Osteocyte (in vitro differentiated cells): ENCODE data around the gene C16orf87. TPM values are rescaled to one million over a fixed set of nuclear protein-coding genes. Genes with fewer than 3 reads are reported as not detected.

Experiments
- DNase-seq: peaks from one replicate; pipeline ENCODE4 v3.0.0; 2021; ENCODE audit warnings: mixed read lengths; ENCODE audit not compliant: unreplicated experiment; ENCODE audit errors: extremely low spot score
- H3K27ac Mint-ChIP-seq: one replicate; pipeline ENCODE4 v1.8.0; 2021; ENCODE audit warnings: mild to moderate bottlenecking, mixed read lengths; ENCODE audit not compliant: unreplicated experiment
- H3K27me3 Mint-ChIP-seq: one replicate; pipeline ENCODE4 v1.8.0; 2021; ENCODE audit warnings: mixed read lengths; ENCODE audit not compliant: unreplicated experiment
- H3K36me3 Mint-ChIP-seq: one replicate; pipeline ENCODE4 v1.8.0; 2021; ENCODE audit warnings: mixed read lengths; ENCODE audit not compliant: unreplicated experiment
- H3K4me1 Mint-ChIP-seq: one replicate; pipeline ENCODE4 v1.8.0; 2021; ENCODE audit warnings: mixed read lengths; ENCODE audit not compliant: unreplicated experiment
- H3K4me3 Mint-ChIP-seq: one replicate; pipeline ENCODE4 v1.8.0; 2021; ENCODE audit warnings: mild to moderate bottlenecking, moderate library complexity, mixed read lengths; ENCODE audit not compliant: unreplicated experiment
- H3K9me3 Mint-ChIP-seq: one replicate; pipeline ENCODE4 v1.8.0; 2021; ENCODE audit warnings: mixed read lengths; ENCODE audit not compliant: unreplicated experiment
- CTCF ChIP-seq: fragments of 200-600 bp; sonication (generic); IDR thresholded peaks from 2 replicates; pipeline ENCODE4 v1.5.0; 2021; ENCODE audit warnings: antibody characterized with exemption, mild to moderate bottlenecking, moderate library complexity
- total RNA-seq: library from RNA; stranded (reverse); gene quantifications from 2 replicates; pipeline ENCODE4 v1.2.1, GENCODE V29; 2021

The C16orf87 gene
- total RNA-seq, 1 donor from 2014 or later: 14.5 TPM

GRCh38 chr16:46832757-46833459 lies 1.9 kb upstream of the C16orf87 start:
- H3K27me3 Mint-ChIP-seq: peaks cover 22% of the 10 kb centered on the region
- no peak for TF ChIP-seq CTCF
- H3K36me3 Mint-ChIP-seq: no peaks in the 10 kb centered on the region
- no peak overlapping the region for H3K4me3 Mint-ChIP-seq
- no peak overlapping the region for H3K27ac Mint-ChIP-seq
- H3K9me3 Mint-ChIP-seq: no peaks in the 10 kb centered on the region
- DNase-seq: no peak
- H3K4me1 Mint-ChIP-seq: peaks cover 14% of the 10 kb centered on the region

GRCh38 chr16:46830417-46830901 lies 521 bp downstream of the C16orf87 start:
- peak; percentile 87 for DNase-seq
- no peak for TF ChIP-seq CTCF
- Mint-ChIP-seq H3K27ac (peak overlapping the region; percentile 85), H3K4me1 (peaks cover 23% of the 10 kb centered on the region), H3K27me3 (peaks cover 18% of the 10 kb centered on the region), H3K9me3 (no peaks in the 10 kb centered on the region), H3K36me3 (no peaks in the 10 kb centered on the region), H3K4me3 (peak overlapping the region; percentile 98)

- H3K36me3 Mint-ChIP-seq: peaks cover 2% of the 10 kb centered on the region
- TF ChIP-seq CTCF: no peak
- H3K27ac Mint-ChIP-seq: peak overlapping the region; percentile 85
- peaks cover 26% of the 10 kb centered on the region for H3K4me1 Mint-ChIP-seq
- peaks cover 12% of the 10 kb centered on the region for H3K27me3 Mint-ChIP-seq
- H3K4me3 Mint-ChIP-seq: peak overlapping the region; percentile 98
- no peak for DNase-seq
- H3K9me3 Mint-ChIP-seq: no peaks in the 10 kb centered on the region
Measured at GRCh38 chr16:46828943-46829342, 2.0 kb downstream of the C16orf87 start.

- peaks cover 26% of the 10 kb centered on the region for H3K4me1 Mint-ChIP-seq
- DNase-seq: no peak
- H3K27me3 Mint-ChIP-seq: peaks cover 6% of the 10 kb centered on the region
- H3K27ac Mint-ChIP-seq: no peak overlapping the region
- H3K36me3 Mint-ChIP-seq: peaks cover 7% of the 10 kb centered on the region
- no peaks in the 10 kb centered on the region for H3K9me3 Mint-ChIP-seq
- no peak overlapping the region for H3K4me3 Mint-ChIP-seq
- TF ChIP-seq CTCF: no peak
Measured at GRCh38 chr16:46828292-46828691, 2.7 kb downstream of the C16orf87 start.

GRCh38 chr16:46826631-46827030 lies 4.3 kb downstream of the C16orf87 start:
- Mint-ChIP-seq H3K4me1 (peaks cover 26% of the 10 kb centered on the region), H3K36me3 (peaks cover 7% of the 10 kb centered on the region), H3K9me3 (no peaks in the 10 kb centered on the region), H3K27me3 (no peaks in the 10 kb centered on the region), H3K27ac (no peak overlapping the region), H3K4me3 (no peak overlapping the region)
- no peak for TF ChIP-seq CTCF
- no peak for DNase-seq
